ENCODE measurements around the gene CIAO3. TPM values are rescaled to one million over a fixed set of nuclear protein-coding genes. Genes with fewer than 3 reads are reported as not detected.

Gene CIAO3
- total and polyA plus RNA-seq, 10 of the 15 experiments (the other 5 are each of a cell fraction or from before 2014, with no cell fraction given) = 1.4 to 37.5 (median 30.8) TPM

GRCh38 chr16:714079-714478, 26.7 kb downstream of the CIAO3 start:
- Histone ChIP-seq H2AFZ (ENCODE audit: control insufficient read depth, low read depth, low read length) (no peak overlapping the region), H3K27ac (ENCODE audit: control insufficient read depth, insufficient read depth) (no peak overlapping the region), H3K9ac (ENCODE audit: control insufficient read depth, insufficient read depth, low read length) (no peak overlapping the region), H3K79me2 (ENCODE audit: control insufficient read depth, insufficient read depth, low read length) (no peaks in the 10 kb centered on the region), H3K4me2 (ENCODE audit: control insufficient read depth, insufficient read depth) (no peak overlapping the region), H3K9me3 (replicated peaks; ENCODE audit: control insufficient read depth, insufficient read depth, low read length) (no peaks in the 10 kb centered on the region), H3K36me3 (ENCODE audit: control insufficient read depth in 2 of 2, insufficient read depth in 2 of 2, low read length in 1 of 2) (no peaks in the 10 kb centered on the region), H3K4me3 (no peak overlapping the region), H3K27me3 (replicated peaks in 1 of 2; ENCODE audit: control insufficient read depth in 2 of 2, insufficient read depth in 2 of 2, low read length in 1 of 2) (no peaks in the 10 kb centered on the region), H4K20me1 (ENCODE audit: control insufficient read depth, insufficient read depth) (0 out of 2 replicates have a peak, but pooled peaks cover 2% of the 10 kb centered on the region), H3K4me1 (ENCODE audit: control insufficient read depth, insufficient read depth, low read length) (peaks cover 1% of the 10 kb centered on the region)
- in situ Hi-C loops (cut with MboI) = loop anchor here (5.0 kb wide), 1 partner anchor 73 kb away; the partner anchor contains the start of genes CHTF18 and RPUSD1
- 48% methylated on average over 11 of the region's 11 CpGs for WGBS (ENCODE audit: insufficient coverage, insufficient replicate concordance, low lambda C conversion rate, missing lambda C conversion rate)
- POLR2A ChIA-PET = no interaction called here
- RAD21 ChIA-PET (ENCODE audit: unreplicated experiment) = no interaction called here
- DNase-seq (ENCODE audit: low read depth, low spot score) (no peak), FAIRE-seq (no peak), ATAC-seq (no peak)
- no TSS peak for BruUV-seq (replicated peaks)
- CTCF ChIA-PET = interaction anchor here (0.6 to 2.2 kb wide), 4 partner anchors 23 to 98 kb away, joined by 3 to 9 read pairs (median 4); no protein-coding TSS in a partner anchor
- intact Hi-C loops (cut with micrococcal nuclease; ENCODE audit: unreplicated experiment) = no loop called here
- SMC1A ChIA-PET (ENCODE audit: uncharacterized antibody, unreplicated experiment) = interaction anchor here (1.0 kb wide), 1 partner anchor 23 kb away, joined by 3 read pairs; no protein-coding TSS in a partner anchor
- TF ChIP-seq ATF7 (IDR thresholded peaks at IDR 0.05; ENCODE audit: low read depth) (no peak), ZZZ3 (IDR thresholded peaks at IDR 0.05; ENCODE audit: control insufficient read depth, insufficient read length, low read depth) (no peak), TCF7 (IDR thresholded peaks at IDR 0.05; ENCODE audit: borderline replicate concordance) (no peak), BMI1 (IDR thresholded peaks at IDR 0.05; ENCODE audit: borderline replicate concordance) (no peak), SRF (IDR thresholded peaks at IDR 0.05; ENCODE audit: low read depth in 2 of 2, low read length in 2 of 2) (no peak), ZNF592 (IDR thresholded peaks at IDR 0.05) (no peak), ATF3 (IDR thresholded peaks at IDR 0.05; ENCODE audit: borderline replicate concordance, extremely low read depth, low read depth, low read length) (no peak), LARP7 (IDR thresholded peaks at IDR 0.05) (no peak), SKIL (IDR thresholded peaks at IDR 0.05; ENCODE audit: low read depth, poor library complexity, severe bottlenecking) (no peak), KLF5 (IDR thresholded peaks at IDR 0.05; ENCODE audit: partially characterized antibody) (no peak), USF1 (IDR thresholded peaks at IDR 0.05; ENCODE audit: borderline replicate concordance, extremely low read length, insufficient read depth, low read depth, low read length) (no peak), RAD21 (IDR thresholded peaks at IDR 0.05; ENCODE audit: insufficient read depth, low read depth, low read length) (no peak)
- TF ChIP-seq, protein P1, sequence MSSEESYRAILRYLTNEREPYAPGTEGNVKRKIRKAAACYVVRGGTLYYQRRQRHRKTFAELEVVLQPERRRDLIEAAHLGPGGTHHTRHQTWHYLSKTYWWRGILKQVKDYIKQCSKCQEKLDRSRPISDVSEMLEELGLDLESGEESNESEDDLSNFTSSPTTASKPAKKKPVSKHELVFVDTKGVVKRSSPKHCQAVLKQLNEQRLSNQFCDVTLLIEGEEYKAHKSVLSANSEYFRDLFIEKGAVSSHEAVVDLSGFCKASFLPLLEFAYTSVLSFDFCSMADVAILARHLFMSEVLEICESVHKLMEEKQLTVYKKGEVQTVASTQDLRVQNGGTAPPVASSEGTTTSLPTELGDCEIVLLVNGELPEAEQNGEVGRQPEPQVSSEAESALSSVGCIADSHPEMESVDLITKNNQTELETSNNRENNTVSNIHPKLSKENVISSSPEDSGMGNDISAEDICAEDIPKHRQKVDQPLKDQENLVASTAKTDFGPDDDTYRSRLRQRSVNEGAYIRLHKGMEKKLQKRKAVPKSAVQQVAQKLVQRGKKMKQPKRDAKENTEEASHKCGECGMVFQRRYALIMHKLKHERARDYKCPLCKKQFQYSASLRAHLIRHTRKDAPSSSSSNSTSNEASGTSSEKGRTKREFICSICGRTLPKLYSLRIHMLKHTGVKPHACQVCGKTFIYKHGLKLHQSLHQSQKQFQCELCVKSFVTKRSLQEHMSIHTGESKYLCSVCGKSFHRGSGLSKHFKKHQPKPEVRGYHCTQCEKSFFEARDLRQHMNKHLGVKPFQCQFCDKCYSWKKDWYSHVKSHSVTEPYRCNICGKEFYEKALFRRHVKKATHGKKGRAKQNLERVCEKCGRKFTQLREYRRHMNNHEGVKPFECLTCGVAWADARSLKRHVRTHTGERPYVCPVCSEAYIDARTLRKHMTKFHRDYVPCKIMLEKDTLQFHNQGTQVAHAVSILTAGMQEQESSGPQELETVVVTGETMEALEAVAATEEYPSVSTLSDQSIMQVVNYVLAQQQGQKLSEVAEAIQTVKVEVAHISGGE (CRISPR knock-in tag; IDR thresholded peaks at IDR 0.05) = no peak

Data from GM12878 (cell line).